Measurements from ENCODE around the gene ZCWPW1.

Gene ZCWPW1

GRCh38 chr7:100465299-100465698 is 36.8 kb upstream of the ZCWPW1 start:
- no peaks in the 10 kb centered on the region for H3K4me1 ChIP-seq (ENCODE audit: control insufficient read depth in 1 of 2, insufficient read depth in 2 of 2, low read length in 2 of 2)
- no peak overlapping the region for H3K4ac ChIP-seq (ENCODE audit: low read depth, low read length)
- no peaks in the 10 kb centered on the region for H3K79me2 ChIP-seq (ENCODE audit: control insufficient read depth, insufficient read depth, low read length, poor library complexity)
- no peak overlapping the region for H4K91ac ChIP-seq (ENCODE audit: low read depth, low read length)
- H3K9ac ChIP-seq (ENCODE audit: low read length), result no peak overlapping the region
- DNase-seq, result no peak
- H3K79me1 ChIP-seq (ENCODE audit: low read length), result no peaks in the 10 kb centered on the region
- no peak overlapping the region for H3K27ac ChIP-seq (ENCODE audit: low read depth, low read length)
- no peak overlapping the region for H2AFZ ChIP-seq (ENCODE audit: insufficient read depth, low read length, poor library complexity)
- H2BK120ac ChIP-seq (ENCODE audit: insufficient read depth, low read length, poor library complexity), result no peak overlapping the region
- no peaks in the 10 kb centered on the region for H3K27me3 ChIP-seq (ENCODE audit: insufficient read depth, low read length)
- no peak overlapping the region for H3K18ac ChIP-seq (ENCODE audit: low read length)
- no CpG with 5 or more reads among the region's 8 CpGs for WGBS (ENCODE audit: extremely low coverage, insufficient coverage, insufficient read length)
- peaks cover 8 to 19% of the 10 kb centered on the region in 2 experiments for H3K36me3 ChIP-seq (ENCODE audit: control insufficient read depth in 1 of 2, insufficient read depth in 2 of 2, low read length in 2 of 2)
- no peak overlapping the region for H3K4me3 ChIP-seq (ENCODE audit: low read depth, low read length)
- H4K8ac ChIP-seq (ENCODE audit: low read depth, low read length), result no peak overlapping the region
- no peak overlapping the region for H3K14ac ChIP-seq (ENCODE audit: low read length)
- no peak overlapping the region for H3K23ac ChIP-seq (ENCODE audit: low read length)
- H3K4me2 ChIP-seq (ENCODE audit: low read length), result no peak overlapping the region
- no peak overlapping the region for H2BK5ac ChIP-seq (ENCODE audit: low read depth, low read length, poor library complexity)
- no peak overlapping the region for H2AK5ac ChIP-seq (ENCODE audit: low read length)
- H2BK12ac ChIP-seq (ENCODE audit: low read length), result no peak overlapping the region
- H3K9me3 ChIP-seq (ENCODE audit: insufficient read depth, low read depth, low read length), result peaks cover 2% of the 10 kb centered on the region
- no peak overlapping the region for H4K12ac ChIP-seq (ENCODE audit: low read depth, low read length)

GRCh38 chr7:100464791-100465190 is 36.3 kb upstream of the ZCWPW1 start:
- Histone ChIP-seq H2AK5ac (ENCODE audit: low read length) (no peak overlapping the region), H2BK120ac (ENCODE audit: insufficient read depth, low read length, poor library complexity) (no peak overlapping the region), H3K4ac (ENCODE audit: low read depth, low read length) (no peak overlapping the region), H3K18ac (ENCODE audit: low read length) (no peak overlapping the region), H3K36me3 (ENCODE audit: control insufficient read depth in 1 of 2, insufficient read depth in 2 of 2, low read length in 2 of 2) (peaks cover 8 to 18% of the 10 kb centered on the region in 2 experiments), H2AFZ (ENCODE audit: insufficient read depth, low read length, poor library complexity) (no peak overlapping the region), H3K27me3 (ENCODE audit: insufficient read depth, low read length) (no peaks in the 10 kb centered on the region), H3K9me3 (ENCODE audit: insufficient read depth, low read depth, low read length) (peaks cover 2% of the 10 kb centered on the region), H3K23ac (ENCODE audit: low read length) (no peak overlapping the region), H3K4me1 (ENCODE audit: control insufficient read depth in 1 of 2, insufficient read depth in 2 of 2, low read length in 2 of 2) (no peaks in the 10 kb centered on the region), H3K14ac (ENCODE audit: low read length) (no peak overlapping the region), H3K4me2 (ENCODE audit: low read length) (no peak overlapping the region), H3K79me1 (ENCODE audit: low read length) (no peaks in the 10 kb centered on the region), H3K79me2 (ENCODE audit: control insufficient read depth, insufficient read depth, low read length, poor library complexity) (no peaks in the 10 kb centered on the region), H3K27ac (ENCODE audit: low read depth, low read length) (no peak overlapping the region), H2BK12ac (ENCODE audit: low read length) (no peak overlapping the region), H3K4me3 (ENCODE audit: low read depth, low read length) (no peak overlapping the region), H2BK5ac (ENCODE audit: low read depth, low read length, poor library complexity) (no peak overlapping the region), H4K8ac (ENCODE audit: low read depth, low read length) (no peak overlapping the region), H3K9ac (ENCODE audit: low read length) (no peak overlapping the region), H4K12ac (ENCODE audit: low read depth, low read length) (no peak overlapping the region), H4K91ac (ENCODE audit: low read depth, low read length) (no peak overlapping the region)
- whole genome bisulfite sequencing (ENCODE audit: extremely low coverage, insufficient coverage, insufficient read length), result no CpG with 5 or more reads among the region's 2 CpGs
- no peak for DNase-seq

GRCh38 chr7:100464210-100464660 is 35.7 kb upstream of the ZCWPW1 start, which contains the start of gene SPACDR:
Gene SPACDR, minus strand, starts transcription at chr7:100464260. Its CDS starts 235 bp downstream, at chr7:100464025.
- H3K18ac ChIP-seq (ENCODE audit: low read length), result no peak within 1 kb of the TSS
- H3K79me2 ChIP-seq (ENCODE audit: control insufficient read depth, insufficient read depth, low read length, poor library complexity), result no peaks in the 10 kb centered on the region
- H3K4me3 ChIP-seq (ENCODE audit: low read depth, low read length), result no peak within 1 kb of the TSS
- H3K27me3 ChIP-seq (ENCODE audit: insufficient read depth, low read length), result no peaks in the 10 kb centered on the region
- no peak within 1 kb of the TSS for H4K91ac ChIP-seq (ENCODE audit: low read depth, low read length)
- DNase-seq, result no peak
- H3K79me1 ChIP-seq (ENCODE audit: low read length), result no peaks in the 10 kb centered on the region
- no peak within 1 kb of the TSS for H2AFZ ChIP-seq (ENCODE audit: insufficient read depth, low read length, poor library complexity)
- WGBS (ENCODE audit: extremely low coverage, insufficient coverage, insufficient read length), result no CpG with 5 or more reads among the region's 7 CpGs
- H2BK12ac ChIP-seq (ENCODE audit: low read length), result no peak within 1 kb of the TSS
- H3K4ac ChIP-seq (ENCODE audit: low read depth, low read length), result no peak within 1 kb of the TSS
- no peak within 1 kb of the TSS for H2AK5ac ChIP-seq (ENCODE audit: low read length)
- no peak within 1 kb of the TSS for H2BK120ac ChIP-seq (ENCODE audit: insufficient read depth, low read length, poor library complexity)
- no peak within 1 kb of the TSS for H3K4me2 ChIP-seq (ENCODE audit: low read length)
- H4K12ac ChIP-seq (ENCODE audit: low read depth, low read length), result no peak within 1 kb of the TSS
- no peaks in the 10 kb centered on the region for H3K4me1 ChIP-seq (ENCODE audit: control insufficient read depth in 1 of 2, insufficient read depth in 2 of 2, low read length in 2 of 2)
- H3K9me3 ChIP-seq (ENCODE audit: insufficient read depth, low read depth, low read length), result peaks cover 2% of the 10 kb centered on the region
- H3K23ac ChIP-seq (ENCODE audit: low read length), result no peak within 1 kb of the TSS
- no peak within 1 kb of the TSS for H3K9ac ChIP-seq (ENCODE audit: low read length)
- H3K14ac ChIP-seq (ENCODE audit: low read length), result no peak within 1 kb of the TSS
- peaks cover 8 to 18% of the 10 kb centered on the region in 2 experiments for H3K36me3 ChIP-seq (ENCODE audit: control insufficient read depth in 1 of 2, insufficient read depth in 2 of 2, low read length in 2 of 2)
- no peak within 1 kb of the TSS for H4K8ac ChIP-seq (ENCODE audit: low read depth, low read length)
- H2BK5ac ChIP-seq (ENCODE audit: low read depth, low read length, poor library complexity), result no peak within 1 kb of the TSS
- H3K27ac ChIP-seq (ENCODE audit: low read depth, low read length), result no peak within 1 kb of the TSS

GRCh38 chr7:100457033-100457432 is 28.5 kb upstream of the ZCWPW1 start:
- Histone ChIP-seq H3K14ac (ENCODE audit: low read length) (no peak overlapping the region), H3K27me3 (ENCODE audit: insufficient read depth, low read length) (no peaks in the 10 kb centered on the region), H3K79me1 (ENCODE audit: low read length) (no peaks in the 10 kb centered on the region), H4K8ac (ENCODE audit: low read depth, low read length) (no peak overlapping the region), H3K79me2 (ENCODE audit: control insufficient read depth, insufficient read depth, low read length, poor library complexity) (no peaks in the 10 kb centered on the region), H3K4me3 (ENCODE audit: low read depth, low read length) (no peak overlapping the region), H3K23ac (ENCODE audit: low read length) (no peak overlapping the region), H3K27ac (ENCODE audit: low read depth, low read length) (no peak overlapping the region), H2AK5ac (ENCODE audit: low read length) (no peak overlapping the region), H2BK5ac (ENCODE audit: low read depth, low read length, poor library complexity) (no peak overlapping the region), H3K4ac (ENCODE audit: low read depth, low read length) (no peak overlapping the region), H3K4me1 (ENCODE audit: control insufficient read depth in 1 of 2, insufficient read depth in 2 of 2, low read length in 2 of 2) (no peaks in the 10 kb centered on the region), H4K12ac (ENCODE audit: low read depth, low read length) (no peak overlapping the region), H3K36me3 (ENCODE audit: control insufficient read depth in 1 of 2, insufficient read depth in 2 of 2, low read length in 2 of 2) (no peaks in the 10 kb centered on the region), H3K9me3 (ENCODE audit: insufficient read depth, low read depth, low read length) (no peaks in the 10 kb centered on the region), H2BK120ac (ENCODE audit: insufficient read depth, low read length, poor library complexity) (no peak overlapping the region), H2BK12ac (ENCODE audit: low read length) (no peak overlapping the region), H3K9ac (ENCODE audit: low read length) (no peak overlapping the region), H3K4me2 (ENCODE audit: low read length) (no peak overlapping the region), H4K91ac (ENCODE audit: low read depth, low read length) (no peak overlapping the region), H2AFZ (ENCODE audit: insufficient read depth, low read length, poor library complexity) (no peak overlapping the region), H3K18ac (ENCODE audit: low read length) (no peak overlapping the region)
- WGBS (ENCODE audit: extremely low coverage, insufficient coverage, insufficient read length), result no CpG with 5 or more reads among the region's 6 CpGs
- DNase-seq, result no peak

Data from trophoblast cell (in vitro differentiated cells and primary cell).